Measurements from ENCODE around the gene SLC35C1. TPM values are rescaled to one million over a fixed set of nuclear protein-coding genes. Genes with fewer than 3 reads are reported as not detected.

The SLC35C1 gene
- total and polyA plus RNA-seq, 9 of the 15 experiments (the other 6 are each of a cell fraction or from before 2014, with no cell fraction given): 0.65 to 13.1 (median 2.4) TPM

DNA sequence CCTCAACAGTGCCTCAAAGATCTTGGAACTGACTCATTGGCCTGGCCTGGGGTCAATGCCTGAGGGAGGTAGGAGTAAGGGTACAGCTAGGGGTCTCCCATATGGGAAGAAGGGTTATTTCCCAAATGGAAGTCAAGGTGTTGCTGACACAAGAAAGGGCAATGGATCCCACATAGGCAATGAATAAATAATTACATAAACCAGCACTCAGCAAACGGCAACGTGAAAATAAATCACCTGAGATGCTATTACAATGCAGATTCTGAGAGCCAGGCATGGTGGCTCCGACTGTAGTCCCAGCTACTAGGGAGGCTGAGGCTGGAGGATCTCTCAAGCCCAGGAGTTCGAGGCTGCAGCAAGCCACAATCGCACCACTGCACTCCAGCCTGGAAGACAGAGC lies 36.5 kb upstream of the SLC35C1 start:
- ChIA-PET POLR2A (interaction anchor here (0.6 kb wide), 1 partner anchor 127 kb away, joined by 3 read pairs; no protein-coding TSS in a partner anchor), CTCF (ENCODE audit: low intra/inter-chr PET ratio) (no interaction called here)
- 0 out of 2 replicates have a peak, but pooled peaks cover 3% of the 10 kb centered on the region for H4K20me1 ChIP-seq (replicated peaks; ENCODE audit: control insufficient read depth, insufficient read depth, low read length)
- no peak overlapping the region for H2AFZ ChIP-seq (ENCODE audit: low read depth, low read length)
- WGBS (ENCODE audit: insufficient coverage, low coverage, missing lambda C conversion rate): 7% methylated on average over 5 of the region's 5 CpGs
- H3K27me3 ChIP-seq (ENCODE audit: control insufficient read depth in 2 of 2, insufficient read depth in 2 of 2, low read length in 2 of 2): peaks cover 23 to 67% of the 10 kb centered on the region in 2 experiments
- H3K4me2 ChIP-seq (ENCODE audit: insufficient read depth, low read length): no peak overlapping the region
- no peaks in the 10 kb centered on the region for H3K36me3 ChIP-seq (ENCODE audit: control insufficient read depth, insufficient read depth, low read length)
- no peak overlapping the region for H3K9ac ChIP-seq (ENCODE audit: insufficient read depth in 1 of 2, low read depth in 2 of 2, low read length in 2 of 2)
- H3K4me1 ChIP-seq (replicated peaks in 1 of 2; ENCODE audit: control insufficient read depth in 2 of 2, insufficient read depth in 2 of 2, low read length in 2 of 2): peaks cover 5 to 12% of the 10 kb centered on the region in 2 experiments; a peak in 3 of 5 replicates
- no peak overlapping the region for H3K4me3 ChIP-seq
- no peak overlapping the region for H3K27ac ChIP-seq (ENCODE audit: extremely low read depth, low read depth, low read length)
- FAIRE-seq (no peak), DNase-seq (ENCODE audit: extremely low read depth in 1 of 4, low spot score in 3 of 4) (no peak), ATAC-seq (no peak)
- no peaks in the 10 kb centered on the region for H3K79me2 ChIP-seq (ENCODE audit: control insufficient read depth, insufficient read depth, low read length)
- no TSS peak for BruUV-seq (replicated peaks)
- in situ Hi-C loops (cut with MboI) (no loop called here), intact Hi-C loops (cut with micrococcal nuclease) (no loop called here)
- no peaks in the 10 kb centered on the region for H3K9me1 ChIP-seq (ENCODE audit: control insufficient read depth, insufficient read depth, low read length)
- H3K9me3 ChIP-seq (replicated peaks; ENCODE audit: control insufficient read depth, insufficient read depth, low read depth, low read length): no peaks in the 10 kb centered on the region
- TF ChIP-seq, protein P1, sequence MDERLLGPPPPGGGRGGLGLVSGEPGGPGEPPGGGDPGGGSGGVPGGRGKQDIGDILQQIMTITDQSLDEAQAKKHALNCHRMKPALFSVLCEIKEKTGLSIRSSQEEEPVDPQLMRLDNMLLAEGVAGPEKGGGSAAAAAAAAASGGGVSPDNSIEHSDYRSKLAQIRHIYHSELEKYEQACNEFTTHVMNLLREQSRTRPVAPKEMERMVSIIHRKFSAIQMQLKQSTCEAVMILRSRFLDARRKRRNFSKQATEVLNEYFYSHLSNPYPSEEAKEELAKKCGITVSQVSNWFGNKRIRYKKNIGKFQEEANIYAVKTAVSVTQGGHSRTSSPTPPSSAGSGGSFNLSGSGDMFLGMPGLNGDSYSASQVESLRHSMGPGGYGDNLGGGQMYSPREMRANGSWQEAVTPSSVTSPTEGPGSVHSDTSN (CRISPR knock-in tag; IDR thresholded peaks at IDR 0.05; ENCODE audit: low read depth): no peak
- TF ChIP-seq, protein P1 (tag; conservative IDR thresholded peaks at IDR 0.05; ENCODE audit: low read depth): no peak
- TF ChIP-seq, protein P2, sequence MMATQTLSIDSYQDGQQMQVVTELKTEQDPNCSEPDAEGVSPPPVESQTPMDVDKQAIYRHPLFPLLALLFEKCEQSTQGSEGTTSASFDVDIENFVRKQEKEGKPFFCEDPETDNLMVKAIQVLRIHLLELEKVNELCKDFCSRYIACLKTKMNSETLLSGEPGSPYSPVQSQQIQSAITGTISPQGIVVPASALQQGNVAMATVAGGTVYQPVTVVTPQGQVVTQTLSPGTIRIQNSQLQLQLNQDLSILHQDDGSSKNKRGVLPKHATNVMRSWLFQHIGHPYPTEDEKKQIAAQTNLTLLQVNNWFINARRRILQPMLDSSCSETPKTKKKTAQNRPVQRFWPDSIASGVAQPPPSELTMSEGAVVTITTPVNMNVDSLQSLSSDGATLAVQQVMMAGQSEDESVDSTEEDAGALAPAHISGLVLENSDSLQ (IDR thresholded peaks at IDR 0.05): no peak
- TF ChIP-seq CUX1 (CRISPR knock-in tag; IDR thresholded peaks at IDR 0.05): no peak
- TF ChIP-seq EWSR1 (IDR thresholded peaks at IDR 0.05; ENCODE audit: borderline replicate concordance, low read depth, partially characterized antibody): no peak
- no peak for TF ChIP-seq ZBED1 (IDR thresholded peaks at IDR 0.05)
- no peak for TF ChIP-seq MCM2 (IDR thresholded peaks at IDR 0.05; ENCODE audit: low read depth)
- TF ChIP-seq ZNF217 (CRISPR knock-in tag; IDR thresholded peaks at IDR 0.05): no peak
- TF ChIP-seq TAF9B (IDR thresholded peaks at IDR 0.05; ENCODE audit: partially characterized antibody): no peak
- TF ChIP-seq, protein P3, sequence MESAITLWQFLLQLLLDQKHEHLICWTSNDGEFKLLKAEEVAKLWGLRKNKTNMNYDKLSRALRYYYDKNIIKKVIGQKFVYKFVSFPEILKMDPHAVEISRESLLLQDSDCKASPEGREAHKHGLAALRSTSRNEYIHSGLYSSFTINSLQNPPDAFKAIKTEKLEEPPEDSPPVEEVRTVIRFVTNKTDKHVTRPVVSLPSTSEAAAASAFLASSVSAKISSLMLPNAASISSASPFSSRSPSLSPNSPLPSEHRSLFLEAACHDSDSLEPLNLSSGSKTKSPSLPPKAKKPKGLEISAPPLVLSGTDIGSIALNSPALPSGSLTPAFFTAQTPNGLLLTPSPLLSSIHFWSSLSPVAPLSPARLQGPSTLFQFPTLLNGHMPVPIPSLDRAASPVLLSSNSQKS (CRISPR knock-in tag; IDR thresholded peaks at IDR 0.05): no peak
- TF ChIP-seq NFIX (CRISPR knock-in tag; IDR thresholded peaks at IDR 0.05; ENCODE audit: low read depth): no peak
- no peak for TF ChIP-seq MCM5 (IDR thresholded peaks at IDR 0.05; ENCODE audit: low read depth)
- TF ChIP-seq OTX1 (CRISPR knock-in tag; IDR thresholded peaks at IDR 0.05): no peak
- no peak for TF ChIP-seq BDP1 (IDR thresholded peaks at IDR 0.05; ENCODE audit: insufficient read depth, insufficient read length)

Measured in K562 (cell line).